Mesothelial cell of epicardium (in vitro differentiated cells): Measurements from ENCODE around the gene SARS1. TPM values are rescaled to one million over a fixed set of nuclear protein-coding genes. Genes with fewer than 3 reads are reported as not detected.

Source experiments
- DNase-seq, 2 experiments: peaks; one replicate each; pipeline ENCODE4 v3.0.0; 2021; ENCODE audit warnings: low spot score in 2 of 2; ENCODE audit not compliant: unreplicated experiment in 2 of 2
- H3K27ac Mint-ChIP-seq: 2 replicates; pipeline ENCODE4 v1.8.0; 2021; ENCODE audit warnings: mixed read lengths
- H3K27me3 Mint-ChIP-seq: 2 replicates; pipeline ENCODE4 v1.8.0; 2021; ENCODE audit warnings: low read depth, mixed read lengths
- H3K36me3 Mint-ChIP-seq: 2 replicates; pipeline ENCODE4 v1.8.0; 2021; ENCODE audit warnings: mixed read lengths
- H3K4me1 Mint-ChIP-seq: 2 replicates; pipeline ENCODE4 v1.8.0; 2021; ENCODE audit warnings: mixed read lengths
- H3K4me3 Mint-ChIP-seq: 2 replicates; pipeline ENCODE4 v1.8.0; 2021; ENCODE audit warnings: mild to moderate bottlenecking, moderate library complexity, mixed read lengths
- H3K9me3 Mint-ChIP-seq: 2 replicates; pipeline ENCODE4 v1.8.0; 2021; ENCODE audit warnings: mixed read lengths
- total RNA-seq: library from RNA; stranded (reverse); gene quantifications from 3 replicates; pipeline ENCODE4 v1.2.1, GENCODE V29; 2021
- TF ChIP-seq, protein P1 (sequence below): fragments of 200-600 bp; sonication (generic); IDR thresholded peaks from one replicate; pipeline ENCODE4 v1.5.0; 2021; ENCODE audit warnings: antibody characterized with exemption; ENCODE audit not compliant: unreplicated experiment

SARS1 gene
- total RNA-seq, 1 donor from 2014 or later: 104 TPM

- DNase-seq: no peak
- no peak overlapping the region for H3K4me3 Mint-ChIP-seq
- H3K36me3 Mint-ChIP-seq: no peaks in the 10 kb centered on the region
- TF ChIP-seq, protein P1, sequence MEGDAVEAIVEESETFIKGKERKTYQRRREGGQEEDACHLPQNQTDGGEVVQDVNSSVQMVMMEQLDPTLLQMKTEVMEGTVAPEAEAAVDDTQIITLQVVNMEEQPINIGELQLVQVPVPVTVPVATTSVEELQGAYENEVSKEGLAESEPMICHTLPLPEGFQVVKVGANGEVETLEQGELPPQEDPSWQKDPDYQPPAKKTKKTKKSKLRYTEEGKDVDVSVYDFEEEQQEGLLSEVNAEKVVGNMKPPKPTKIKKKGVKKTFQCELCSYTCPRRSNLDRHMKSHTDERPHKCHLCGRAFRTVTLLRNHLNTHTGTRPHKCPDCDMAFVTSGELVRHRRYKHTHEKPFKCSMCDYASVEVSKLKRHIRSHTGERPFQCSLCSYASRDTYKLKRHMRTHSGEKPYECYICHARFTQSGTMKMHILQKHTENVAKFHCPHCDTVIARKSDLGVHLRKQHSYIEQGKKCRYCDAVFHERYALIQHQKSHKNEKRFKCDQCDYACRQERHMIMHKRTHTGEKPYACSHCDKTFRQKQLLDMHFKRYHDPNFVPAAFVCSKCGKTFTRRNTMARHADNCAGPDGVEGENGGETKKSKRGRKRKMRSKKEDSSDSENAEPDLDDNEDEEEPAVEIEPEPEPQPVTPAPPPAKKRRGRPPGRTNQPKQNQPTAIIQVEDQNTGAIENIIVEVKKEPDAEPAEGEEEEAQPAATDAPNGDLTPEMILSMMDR: no peak
- peaks cover 2% of the 10 kb centered on the region for H3K27me3 Mint-ChIP-seq
- H3K9me3 Mint-ChIP-seq: no peaks in the 10 kb centered on the region
- no peaks in the 10 kb centered on the region for H3K4me1 Mint-ChIP-seq
- no peak overlapping the region for H3K27ac Mint-ChIP-seq
Measured at GRCh38 chr1:109206339-109206738, 7.4 kb upstream of the SARS1 start.

DNA sequence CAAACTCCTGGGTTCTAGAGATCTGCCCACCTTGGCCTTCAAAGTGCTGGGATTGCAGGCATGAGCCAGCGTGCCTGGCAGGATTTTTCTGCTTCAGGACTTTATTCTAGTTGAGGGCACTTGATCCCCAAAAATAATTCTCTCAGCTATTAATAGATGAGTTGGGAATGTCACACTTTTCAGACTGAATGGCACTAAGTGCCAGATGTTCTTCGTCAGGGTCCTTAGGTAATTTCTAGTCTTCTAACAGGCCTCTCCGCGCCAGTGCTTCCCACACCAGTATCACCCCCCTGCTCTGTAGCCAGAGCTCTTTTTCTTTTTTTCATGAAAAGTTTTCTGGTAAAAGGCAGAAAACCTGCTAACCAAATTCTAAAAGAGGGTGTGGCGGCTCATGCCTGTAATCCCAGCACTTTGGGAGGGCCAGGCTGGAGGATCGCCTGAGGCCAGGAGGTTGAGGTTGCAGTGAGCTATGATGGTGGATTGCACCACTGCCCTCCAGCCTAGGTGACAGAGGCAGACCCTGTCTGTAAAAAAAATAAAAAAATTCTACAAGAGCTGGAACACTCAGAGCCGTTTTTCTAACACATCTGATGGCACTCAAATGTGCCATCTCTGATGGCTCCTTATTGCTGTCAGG lies 6.1 kb upstream of the SARS1 start:
- H3K4me1 Mint-ChIP-seq: no peaks in the 10 kb centered on the region
- no peak for DNase-seq
- H3K36me3 Mint-ChIP-seq: no peaks in the 10 kb centered on the region
- no peak overlapping the region for H3K4me3 Mint-ChIP-seq
- no peak overlapping the region for H3K27ac Mint-ChIP-seq
- H3K27me3 Mint-ChIP-seq: peaks cover 2% of the 10 kb centered on the region
- TF ChIP-seq, protein P1: no peak
- H3K9me3 Mint-ChIP-seq: no peaks in the 10 kb centered on the region

GRCh38 chr1:109208394-109208793 lies 5.3 kb upstream of the SARS1 start:
- Mint-ChIP-seq H3K27me3 (peaks cover 2% of the 10 kb centered on the region), H3K9me3 (no peaks in the 10 kb centered on the region), H3K36me3 (no peaks in the 10 kb centered on the region), H3K27ac (no peak overlapping the region), H3K4me3 (no peak overlapping the region), H3K4me1 (no peaks in the 10 kb centered on the region)
- TF ChIP-seq, protein P1: no peak
- DNase-seq: no peak

DNA sequence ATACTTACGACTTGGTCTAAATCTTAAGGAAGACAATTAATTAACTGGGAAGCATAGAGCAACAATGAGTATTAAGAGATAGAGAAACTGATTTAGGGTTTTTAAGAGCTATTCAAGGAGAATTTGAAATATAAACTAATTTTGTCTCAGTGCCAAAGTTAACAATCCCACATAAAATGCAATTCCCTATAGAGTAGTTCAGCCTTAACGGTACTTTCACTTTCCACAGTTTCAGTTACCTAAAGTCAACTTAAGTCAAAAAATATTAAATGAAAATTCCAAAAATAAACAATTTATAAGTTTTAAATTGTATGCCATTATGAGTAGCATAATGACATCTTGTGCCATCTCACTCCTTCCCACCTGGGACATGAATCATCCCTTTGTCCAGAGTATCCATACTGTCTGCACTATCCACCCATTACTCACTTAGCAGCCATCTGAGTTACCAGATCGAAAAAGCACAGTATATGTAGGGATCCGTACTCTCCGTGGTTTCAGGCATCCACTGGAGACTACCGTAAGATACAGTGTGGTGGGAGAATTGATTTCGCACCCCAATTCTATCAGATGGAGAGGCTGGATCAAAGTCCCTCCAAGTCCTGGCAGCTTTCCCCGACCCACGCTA lies 4.8 kb upstream of the SARS1 start:
- TF ChIP-seq, protein P1: no peak
- DNase-seq: no peak
- Mint-ChIP-seq H3K4me3 (no peak overlapping the region), H3K9me3 (no peaks in the 10 kb centered on the region), H3K36me3 (no peaks in the 10 kb centered on the region), H3K4me1 (no peaks in the 10 kb centered on the region), H3K27me3 (peaks cover 2% of the 10 kb centered on the region), H3K27ac (no peak overlapping the region)

GRCh38 chr1:109210058-109210457 lies 3.7 kb upstream of the SARS1 start:
- no peaks in the 10 kb centered on the region for H3K36me3 Mint-ChIP-seq
- no peak overlapping the region for H3K27ac Mint-ChIP-seq
- H3K27me3 Mint-ChIP-seq: peaks cover 2% of the 10 kb centered on the region
- no peaks in the 10 kb centered on the region for H3K9me3 Mint-ChIP-seq
- TF ChIP-seq, protein P1: no peak
- no peak overlapping the region for H3K4me3 Mint-ChIP-seq
- H3K4me1 Mint-ChIP-seq: peaks cover 7% of the 10 kb centered on the region
- DNase-seq: no peak
